Stimulated activated naive CD4-positive, alpha-beta T cell (primary cell): Measurements from ENCODE around the gene CFAP410.

ENCODE experiments used
- DNase-seq, 6 experiments: peaks; one replicate each; lab custom pipeline; 2025; lab: John Stamatoyannopoulos, UW

The CFAP410 gene

GRCh38 chr21:44338971-44339910 is at the start of gene CFAP410:
Gene CFAP410 (minus strand): TSS chr21:44339390. CDS start chr21:44339194, 196 bp downstream.
- DNase-seq = peak; percentile 93 to 97 (median 94)

DNA sequence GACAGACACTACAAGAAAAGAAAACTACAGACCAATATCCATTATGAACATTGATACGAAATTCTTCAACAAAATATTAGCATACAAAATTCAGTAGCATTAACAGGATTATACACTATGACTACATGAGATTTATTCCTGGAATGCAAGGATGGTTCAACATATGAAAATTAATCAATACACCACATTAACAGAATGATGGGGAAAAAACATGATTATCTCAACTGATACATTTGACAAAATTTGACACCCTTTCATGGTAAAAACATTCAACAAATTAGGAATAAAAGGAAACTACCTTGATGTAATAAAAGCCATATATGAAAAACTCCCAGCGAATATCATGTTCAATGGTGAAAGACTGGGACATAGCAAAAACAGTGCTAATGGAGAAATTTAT is 45.8 kb upstream of the CFAP410 start:
- DNase-seq = no peak

DNA sequence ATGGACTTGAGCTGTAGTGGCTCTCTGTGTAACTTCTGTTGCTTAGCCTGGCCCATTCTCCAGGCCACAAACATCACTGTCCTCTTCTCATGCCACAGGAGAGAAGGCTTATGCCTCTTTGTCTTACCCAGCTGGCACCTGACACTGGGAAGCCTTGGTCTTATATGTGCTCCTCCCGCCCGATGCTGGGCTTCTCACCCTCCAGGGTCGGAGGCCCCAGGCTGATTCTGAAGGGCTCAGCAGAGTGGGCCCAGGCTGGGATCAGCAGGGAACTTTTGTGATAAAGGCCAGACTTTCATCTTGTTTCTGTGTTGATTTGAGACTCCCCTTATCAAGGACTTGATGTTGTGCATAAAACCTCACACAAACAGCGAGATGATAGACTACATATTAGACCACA is 44.0 kb upstream of the CFAP410 start:
- no peak for DNase-seq

GRCh38 chr21:44382536-44382935 is 43.3 kb upstream of the CFAP410 start:
- DNase-seq = no peak

GRCh38 chr21:44381874-44382273 is 42.7 kb upstream of the CFAP410 start:
- no peak for DNase-seq

DNA sequence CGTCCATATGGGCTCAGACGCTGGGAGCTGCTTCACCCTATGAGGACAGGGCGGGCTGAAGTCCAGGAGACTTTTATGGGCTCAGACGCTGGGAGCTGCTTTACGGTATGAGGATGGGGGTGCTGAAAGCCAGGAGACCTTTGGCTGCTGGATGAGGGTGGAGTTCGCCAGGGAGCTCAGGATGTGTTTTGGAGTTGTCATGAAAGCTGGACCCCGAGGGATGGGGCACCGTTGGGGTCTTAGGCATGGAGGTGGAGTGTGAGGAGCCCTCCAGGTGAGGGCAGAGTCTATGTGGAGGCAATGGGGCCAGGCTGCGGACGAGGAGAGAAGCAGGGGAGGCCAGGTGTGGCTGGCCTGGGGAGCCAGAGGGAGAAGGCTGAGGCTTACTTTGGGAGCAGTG is 41.7 kb upstream of the CFAP410 start:
- no peak for DNase-seq

DNA sequence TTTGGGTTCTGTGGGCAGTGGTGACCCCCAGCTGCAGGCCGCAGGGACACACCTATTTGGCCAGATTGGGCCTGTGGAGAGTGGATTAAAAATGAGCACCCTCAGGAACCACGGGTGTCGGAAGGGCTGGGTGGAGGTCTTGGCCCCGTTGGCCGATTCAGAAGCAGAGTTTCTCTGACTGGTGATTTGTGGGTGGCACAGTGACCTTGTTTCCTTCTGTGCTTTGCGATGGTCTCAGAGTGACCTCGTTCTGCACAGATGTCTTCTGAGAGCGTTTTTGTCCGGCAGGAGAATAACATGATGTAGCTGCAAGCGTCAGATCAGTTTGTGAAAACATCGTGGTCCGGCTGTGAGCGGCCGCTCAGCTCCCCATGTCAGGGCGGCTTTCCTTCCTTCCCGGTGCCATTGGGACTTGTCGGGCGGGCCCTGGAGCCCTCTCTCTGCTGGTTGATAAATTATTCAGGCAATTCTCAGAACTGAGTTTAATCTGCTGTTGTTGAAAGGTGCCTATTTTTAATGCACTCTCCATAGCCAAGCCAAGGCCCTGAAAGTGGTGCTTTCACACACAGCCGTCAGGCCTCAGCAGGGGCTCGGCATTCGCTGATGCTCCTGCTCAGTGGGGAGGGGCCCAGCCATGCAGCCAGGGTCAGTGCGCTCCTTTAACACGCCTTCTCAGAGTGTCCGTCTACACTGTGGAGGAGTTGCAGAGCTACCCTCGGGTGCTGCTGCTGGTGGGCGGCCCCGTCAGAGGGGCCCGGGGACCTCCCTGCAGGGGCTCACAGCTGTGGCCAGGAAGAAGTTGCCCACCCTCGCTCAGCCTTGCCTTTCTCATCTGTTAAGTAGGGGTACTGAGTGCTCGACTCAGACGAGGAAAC is 41.0 kb upstream of the CFAP410 start:
- DNase-seq = no peak

- no peak for DNase-seq
Measured at GRCh38 chr21:44379515-44379848, 40.3 kb upstream of the CFAP410 start.

GRCh38 chr21:44378646-44379514 is 39.7 kb upstream of the CFAP410 start:
- DNase-seq = no peak

DNA sequence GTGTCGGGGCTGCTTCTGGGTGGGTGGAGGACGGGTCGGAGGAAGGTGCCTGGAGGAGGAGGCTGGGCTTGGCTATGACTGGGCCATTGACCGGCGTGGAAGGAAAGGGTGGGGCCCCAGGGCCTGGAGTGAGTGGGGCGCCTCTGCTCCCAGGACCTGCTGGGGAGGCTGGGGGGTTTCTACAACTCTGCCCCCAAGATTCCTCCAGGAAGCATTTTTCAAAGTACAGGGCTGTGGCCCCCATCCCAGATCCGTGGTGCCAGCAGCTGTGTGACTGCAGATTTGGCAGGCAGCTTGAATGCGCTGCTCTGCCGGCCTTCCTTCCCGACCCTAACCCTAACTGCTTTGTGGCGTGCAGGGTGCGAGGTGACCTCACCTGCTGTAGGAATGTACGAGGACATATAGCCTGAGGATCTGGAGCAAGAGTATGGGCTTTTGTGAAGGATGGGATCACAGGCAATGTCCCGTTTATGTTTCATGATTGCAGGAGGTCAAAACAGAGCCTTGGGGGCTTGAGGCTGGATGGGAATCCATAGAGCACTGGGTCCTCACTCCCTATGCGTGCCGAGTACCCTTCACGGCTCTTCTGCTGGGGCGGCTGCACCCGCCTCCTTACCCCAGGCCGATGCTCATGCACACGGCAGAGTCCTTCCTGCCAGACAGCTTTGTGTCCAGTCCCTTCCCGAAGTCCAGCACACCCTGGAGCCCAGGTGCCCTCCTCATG is 38.9 kb upstream of the CFAP410 start:
- no peak for DNase-seq

- no peak for DNase-seq
Measured at GRCh38 chr21:44377201-44377921, 38.2 kb upstream of the CFAP410 start.

DNA sequence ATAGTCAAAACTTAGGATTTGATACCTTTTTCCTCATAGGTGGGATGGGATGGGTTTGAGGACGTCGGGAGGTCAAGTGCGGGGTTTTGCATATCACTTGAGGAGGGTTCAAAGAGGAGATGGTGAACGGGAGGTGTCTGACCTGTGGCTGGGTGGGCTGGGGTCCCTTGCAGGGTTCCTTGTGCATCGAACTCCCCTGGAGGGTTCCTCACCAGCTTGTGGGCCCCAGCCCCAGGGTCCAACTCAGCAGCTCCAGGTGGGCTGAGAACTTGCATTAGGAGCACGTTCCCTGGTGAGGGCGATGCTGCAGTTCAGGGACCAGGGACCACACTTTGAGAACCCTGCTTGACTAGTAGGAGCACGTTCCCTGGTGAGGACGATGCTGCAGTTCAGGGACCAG is 37.4 kb upstream of the CFAP410 start:
- DNase-seq = no peak

DNA sequence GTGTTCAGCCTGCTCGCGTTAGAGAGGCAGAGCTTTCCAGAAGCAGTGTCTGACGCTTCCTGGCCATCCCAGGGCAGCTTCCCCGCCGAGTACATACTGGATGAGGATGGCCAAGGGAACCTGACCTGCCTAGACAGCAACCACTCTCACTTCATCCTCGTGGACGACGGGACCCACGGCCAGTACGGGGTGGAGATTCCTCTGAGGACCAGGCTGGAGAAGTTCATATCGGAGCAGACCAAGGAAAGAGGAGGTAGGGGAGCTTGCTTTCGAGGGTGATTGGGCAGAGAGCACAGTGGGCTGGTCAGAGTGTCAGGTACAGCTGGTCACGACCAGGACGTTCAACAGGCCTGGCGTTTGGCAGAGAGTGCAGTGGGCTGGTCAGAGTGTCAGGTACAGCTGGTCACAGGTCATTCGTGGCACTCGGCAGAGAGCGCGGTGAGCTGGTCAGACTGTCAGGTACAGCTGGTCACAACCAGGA is 36.6 kb upstream of the CFAP410 start:
- no peak for DNase-seq

GRCh38 chr21:44375281-44375651 is 36.1 kb upstream of the CFAP410 start:
- DNase-seq = no peak

DNA sequence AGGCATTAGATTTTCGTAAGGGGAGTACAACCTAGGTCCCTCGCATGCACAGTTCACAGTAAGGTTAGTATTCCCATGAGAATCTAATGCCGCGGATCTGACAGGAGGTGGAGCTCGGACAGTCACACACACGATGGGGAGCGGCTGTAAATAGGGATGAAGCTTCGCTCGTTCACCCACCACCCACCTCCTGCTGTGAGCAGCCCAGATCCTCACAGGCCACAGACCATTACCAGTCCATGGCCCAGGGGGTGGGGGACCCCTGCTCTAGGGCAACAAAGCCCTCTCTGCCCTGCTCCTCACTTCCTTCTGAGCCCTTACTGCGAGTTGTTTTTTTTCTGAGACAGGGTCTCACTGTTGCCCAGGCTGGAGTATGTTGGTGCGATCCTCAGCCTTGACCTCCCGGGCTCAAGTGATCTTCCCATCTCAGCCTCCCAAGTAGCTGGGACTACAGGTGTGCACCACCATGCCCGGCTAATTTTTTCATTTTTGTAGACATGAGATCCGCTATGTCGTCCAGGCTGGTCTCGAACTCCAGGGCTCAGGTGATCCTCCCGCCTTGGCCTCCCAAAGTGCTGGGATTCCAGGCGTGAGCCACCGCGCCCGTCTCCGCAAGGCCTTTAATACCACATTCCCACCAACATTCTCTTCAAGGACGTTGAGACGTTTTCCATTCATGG is 35.6 kb upstream of the CFAP410 start:
- DNase-seq = no peak

- no peak for DNase-seq
Measured at GRCh38 chr21:44372616-44373015, 33.4 kb upstream of the CFAP410 start.

DNA sequence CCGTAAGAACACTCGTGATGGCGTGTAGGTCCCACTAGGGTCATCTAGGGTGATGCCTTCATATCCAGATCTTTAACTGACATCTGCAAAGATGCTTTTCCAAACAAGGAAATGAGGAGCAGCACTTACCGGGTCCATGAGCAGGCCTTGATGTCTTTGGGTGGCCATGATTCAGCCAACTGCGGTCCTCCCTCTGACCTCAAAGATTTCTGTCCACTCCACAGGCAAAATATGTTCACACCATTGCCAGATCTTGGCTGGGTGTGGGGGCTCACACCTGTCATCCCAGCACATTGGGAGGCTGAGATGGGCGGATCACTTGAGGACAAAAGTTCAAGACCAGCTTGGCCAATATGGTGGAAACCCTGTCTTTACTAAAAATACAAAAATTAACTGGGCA is 32.4 kb upstream of the CFAP410 start:
- no peak for DNase-seq

- DNase-seq = no peak
Measured at GRCh38 chr21:44370786-44371410, 31.7 kb upstream of the CFAP410 start.

DNA sequence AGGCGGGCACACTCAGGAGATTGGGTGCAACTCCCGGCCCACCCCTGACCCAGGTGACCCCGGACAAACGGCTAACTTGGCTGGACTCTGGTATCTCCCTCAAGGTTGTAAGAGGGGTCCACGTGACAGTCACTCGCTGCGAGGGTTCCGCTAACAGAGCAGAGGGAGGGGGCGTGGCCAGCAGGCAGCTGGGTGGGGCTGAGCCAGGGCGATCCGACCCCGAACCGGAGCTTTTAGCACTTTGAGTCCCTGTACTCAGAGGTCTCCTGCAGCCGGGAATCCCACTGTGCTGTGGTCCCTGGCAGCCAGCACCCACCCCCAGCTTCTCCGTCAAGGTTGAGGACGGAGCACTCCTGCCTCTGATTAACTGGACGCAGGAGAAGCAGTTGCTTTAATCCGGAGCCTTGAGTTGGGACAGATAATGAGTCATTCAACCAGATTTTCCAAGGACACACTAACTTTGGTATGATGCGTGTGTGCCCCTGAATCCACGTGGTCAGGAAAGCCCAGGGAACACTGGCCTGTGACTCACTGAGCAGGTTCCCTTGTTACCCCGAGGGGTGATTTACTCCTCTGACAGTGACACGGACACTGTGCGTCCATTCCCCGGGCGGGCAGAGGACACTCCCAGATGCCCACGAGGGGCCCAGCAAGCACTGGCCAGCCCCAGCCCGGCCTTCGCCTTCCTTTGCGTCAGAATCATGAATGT is 31.0 kb upstream of the CFAP410 start:
- no peak for DNase-seq
